GM13977 (cell line): ENCODE data around the gene LMO2.

Experiments
- DNase-seq: peaks from one replicate; pipeline ENCODE4 v3.0.0; 2012; ENCODE audit warnings: low spot score
- CTCF ChIP-seq: IDR thresholded peaks from 2 replicates; pipeline ENCODE4 v1.5.1; 2012; ENCODE audit warnings: mild to moderate bottlenecking, control low read depth; ENCODE audit not compliant: insufficient read depth; ENCODE audit errors: extremely low read depth, missing control alignments
- in situ Hi-C: fragments of 300-500 bp; cut with MboI; formaldehyde crosslinking; loops from one replicate; pipeline ENCODE4 v1.12.0; 2022; ENCODE audit warnings: low sequenced_read_pairs, low pct_unique_long_range_greater_than_20kb, mixed read lengths, inconsistent platforms; ENCODE audit not compliant: unreplicated experiment

Gene LMO2

GRCh38 chr11:33909150-33909549 is 17.3 kb upstream of the LMO2 start:
- no peak for DNase-seq
- in situ Hi-C loops, result no loop called here
- TF ChIP-seq CTCF, result no peak

- in situ Hi-C loops, result no loop called here
- no peak for TF ChIP-seq CTCF
- no peak for DNase-seq
These were observed 15.5 kb upstream of the LMO2 start for GRCh38 chr11:33907421-33907820.

GRCh38 chr11:33906484-33907186 is 14.8 kb upstream of the LMO2 start:
- TF ChIP-seq CTCF, result no peak
- DNase-seq, result no peak
- in situ Hi-C loops, result no loop called here

GRCh38 chr11:33904102-33904501 is 12.2 kb upstream of the LMO2 start:
- DNase-seq, result no peak
- in situ Hi-C loops, result no loop called here
- TF ChIP-seq CTCF, result no peak

- in situ Hi-C loops, result no loop called here
- DNase-seq, result no peak
- TF ChIP-seq CTCF, result no peak
These were observed 8.4 kb upstream of the LMO2 start for GRCh38 chr11:33900159-33900840.

GRCh38 chr11:33899400-33900037 is 7.6 kb upstream of the LMO2 start:
- in situ Hi-C loops, result no loop called here
- DNase-seq, result no peak
- TF ChIP-seq CTCF, result no peak
